WI38 (cell line): ENCODE data around the gene CD180.

Experiments
- H3K4me3 ChIP-seq: 2 replicates; pipeline ENCODE4 v1.5.1; 2011; ENCODE audit warnings: low read depth, mild to moderate bottlenecking, control low read depth, low read length
- CTCF ChIP-seq: IDR thresholded peaks from 2 replicates; pipeline ENCODE4 v1.5.1; 2012; ENCODE audit warnings: low read depth, mild to moderate bottlenecking, control low read depth, low read length

CD180 gene

GRCh38 chr5:67196537-67197059 is at the start of gene CD180:
TSS of gene CD180 (minus strand) at chr5:67196799. CDS start at chr5:67196641, 158 bp downstream.
- H3K4me3 ChIP-seq = no peak within 1 kb of the TSS
- no peak for TF ChIP-seq CTCF

GRCh38 chr5:67246108-67246507 is 49.5 kb upstream of the CD180 start:
- no peak overlapping the region for H3K4me3 ChIP-seq
- no peak for TF ChIP-seq CTCF

GRCh38 chr5:67245259-67245846 is 48.8 kb upstream of the CD180 start:
- no peak for TF ChIP-seq CTCF
- H3K4me3 ChIP-seq = no peak overlapping the region

- no peak overlapping the region for H3K4me3 ChIP-seq
- no peak for TF ChIP-seq CTCF
These were observed 47.8 kb upstream of the CD180 start for GRCh38 chr5:67244345-67244793.

- TF ChIP-seq CTCF = no peak
- no peak overlapping the region for H3K4me3 ChIP-seq
These were observed 47.3 kb upstream of the CD180 start for GRCh38 chr5:67243944-67244343.

GRCh38 chr5:67243349-67243748 is 46.8 kb upstream of the CD180 start:
- H3K4me3 ChIP-seq = no peak overlapping the region
- no peak for TF ChIP-seq CTCF

GRCh38 chr5:67241326-67241725 is 44.7 kb upstream of the CD180 start:
- no peak for TF ChIP-seq CTCF
- no peak overlapping the region for H3K4me3 ChIP-seq
